ENCODE measurements around the gene SGSM2.

GRCh38 chr17:2423271-2423670 lies 86.0 kb downstream of the SGSM2 start:
- TF ChIP-seq CTCF (IDR thresholded peaks at IDR 0.05; ENCODE audit: low read length) (no peak), EZH2 (IDR thresholded peaks at IDR 0.05; ENCODE audit: borderline replicate concordance, low read length) (no peak)
